Natural killer cell (primary cell): ENCODE measurements around the gene MRPS34. TPM values are rescaled to one million over a fixed set of nuclear protein-coding genes. Genes with fewer than 3 reads are reported as not detected.
A peak's percentile ranks its signal among the peaks of the same experiment; 100 is the strongest.

ENCODE experiments used
- ATAC-seq, 3 donors: fragments of 150-1000 bp in 2 of 3; fragments of 200-7000 bp in 1 of 3; cut with Tn5 transposase; 1 replicate in 1 of 3; 2 replicates in 2 of 3; pipeline ENCODE4 v1.10.0; 2021; ENCODE audit warnings: mild to moderate bottlenecking in 2 of 3, moderate library complexity in 2 of 3
- DNase-seq, 2 donors: peaks; one replicate each; pipeline versions ENCODE4 v3.0.0 to v3.0.0-alpha.2; 2013 to 2021; ENCODE audit warnings: mixed read lengths in 1 of 2
- H3K27ac ChIP-seq: one replicate; pipeline ENCODE4 v1.5.1; 2013; ENCODE audit warnings: mild to moderate bottlenecking, low read length
- H3K27me3 ChIP-seq: one replicate; pipeline ENCODE4 v1.6.1; 2013; ENCODE audit warnings: low read length; ENCODE audit not compliant: control insufficient read depth, insufficient read depth
- H3K36me3 ChIP-seq: one replicate; pipeline ENCODE4 v1.6.1; 2013; ENCODE audit warnings: low read length; ENCODE audit not compliant: control insufficient read depth, insufficient read depth
- H3K4me1 ChIP-seq: one replicate; pipeline ENCODE4 v1.6.1; 2013; ENCODE audit warnings: low read length; ENCODE audit not compliant: control insufficient read depth, insufficient read depth
- H3K4me3 ChIP-seq: one replicate; pipeline ENCODE4 v1.5.1; 2013; ENCODE audit warnings: low read length
- H3K9me3 ChIP-seq: one replicate; pipeline ENCODE4 v1.6.1; 2013; ENCODE audit warnings: low read length; ENCODE audit not compliant: control insufficient read depth, insufficient read depth
- H3K27ac Mint-ChIP-seq, 2 donors: one replicate each; pipeline ENCODE4 v1.8.0; 2022; ENCODE audit warnings: mild to moderate bottlenecking in 2 of 2, mixed read lengths in 2 of 2, moderate library complexity in 1 of 2
- H3K27me3 Mint-ChIP-seq, 2 donors: one replicate each; pipeline ENCODE4 v1.8.0; 2022; ENCODE audit warnings: low read depth in 2 of 2, mixed read lengths in 2 of 2
- H3K36me3 Mint-ChIP-seq: one replicate; pipeline ENCODE4 v1.8.0; 2022; ENCODE audit warnings: mixed read lengths
- H3K4me1 Mint-ChIP-seq, 2 donors: one replicate each; pipeline ENCODE4 v1.8.0; 2022; ENCODE audit warnings: mixed read lengths in 2 of 2
- H3K4me3 Mint-ChIP-seq: one replicate; pipeline ENCODE4 v1.8.0; 2022; ENCODE audit warnings: mild to moderate bottlenecking, moderate library complexity, mixed read lengths
- H3K9me3 Mint-ChIP-seq, 2 donors: one replicate each; pipeline ENCODE4 v1.8.0; 2022; ENCODE audit warnings: mixed read lengths in 2 of 2
- WGBS: methylation state at CpG from one replicate; pipeline ENCODE4 v1.1.7; 2013; ENCODE audit warnings: missing lambda C conversion rate; ENCODE audit not compliant: insufficient coverage; 5-methylcytosine and 5-hydroxymethylcytosine counted together
- intact Hi-C: fragments of 100-400 bp; cut with micrococcal nuclease; formaldehyde crosslinking; loops from one replicate; pipeline ENCODE4 v1.14.2; 2022
- total RNA-seq, 4 donors: library from RNA; stranded (reverse); fragments of 120-200 nt in 1 of 4; gene quantifications; one replicate each; pipeline versions ENCODE4 v1.2.3 to v1.2.4, GENCODE V29; 2013 to 2022
- TF ChIP-seq, protein P1 (sequence below): fragments of 200-600 bp; IDR thresholded peaks from one replicate; pipeline ENCODE4 v1.8.0; 2022; ENCODE audit warnings: antibody characterized with exemption

Gene MRPS34
- total RNA-seq, 3 donors from 2014 or later (not counting 1 experiment from before 2014, with no cell fraction given) = 26.5 to 42.0 (median 41.4) TPM

DNA sequence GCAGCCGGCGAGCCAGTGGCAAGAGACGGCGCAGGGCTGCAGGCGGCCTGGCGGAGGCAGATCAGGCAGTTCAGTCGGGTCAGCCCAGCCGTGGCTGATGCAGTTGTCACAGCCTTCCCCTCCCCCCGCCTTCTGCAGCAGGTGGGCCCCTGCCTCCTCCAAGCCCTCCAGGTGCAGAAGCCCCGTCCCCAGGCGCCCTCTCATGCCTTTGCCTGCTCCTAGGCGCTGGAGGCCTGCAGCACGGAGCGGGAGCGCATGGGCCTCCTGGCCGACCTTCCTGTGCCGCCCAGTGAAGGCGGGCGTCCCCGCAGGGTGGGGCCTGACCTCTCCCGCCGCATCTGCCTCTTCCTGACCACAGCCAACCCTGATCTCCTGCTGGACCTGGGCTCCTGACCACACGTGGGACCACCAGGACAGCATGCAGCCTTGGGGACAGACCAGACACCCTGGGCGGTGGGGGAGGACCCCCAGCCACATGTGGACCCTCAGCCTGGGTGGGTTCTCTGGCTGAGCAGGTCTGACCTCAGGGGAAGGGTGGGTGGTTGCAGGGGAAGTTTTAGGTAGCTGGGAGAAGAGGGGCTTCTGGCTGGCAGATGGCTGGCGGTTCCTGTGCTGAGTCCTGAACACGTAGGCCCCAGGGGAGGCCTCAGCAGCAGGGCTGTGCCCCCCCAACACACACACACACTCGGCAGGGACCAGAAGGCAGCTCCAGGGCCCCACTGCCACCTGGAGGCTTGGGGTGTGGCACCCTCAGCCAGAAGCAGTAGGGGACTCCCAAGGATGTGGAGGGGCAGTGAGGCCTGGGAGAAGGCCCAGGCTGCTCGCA lies 3.1 kb upstream of the MRPS34 start:
- 89% methylated on average over 27 of the region's 28 CpGs for WGBS
- Mint-ChIP-seq H3K27me3 (no peaks in the 10 kb centered on the region), H3K27ac (no peak overlapping the region), H3K4me3 (peak overlapping the region; percentile 25), H3K4me1 (peaks cover 14 to 15% of the 10 kb centered on the region in 2 donors), H3K9me3 (no peaks in the 10 kb centered on the region), H3K36me3 (no peaks in the 10 kb centered on the region)
- intact Hi-C loops = loop anchor here (10.0 kb wide), 1 partner anchor 149 kb away; no protein-coding TSS in a partner anchor
- H3K27ac ChIP-seq = no peak overlapping the region
- ATAC-seq (no peak), DNase-seq (no peak)
- TF ChIP-seq, protein P1, sequence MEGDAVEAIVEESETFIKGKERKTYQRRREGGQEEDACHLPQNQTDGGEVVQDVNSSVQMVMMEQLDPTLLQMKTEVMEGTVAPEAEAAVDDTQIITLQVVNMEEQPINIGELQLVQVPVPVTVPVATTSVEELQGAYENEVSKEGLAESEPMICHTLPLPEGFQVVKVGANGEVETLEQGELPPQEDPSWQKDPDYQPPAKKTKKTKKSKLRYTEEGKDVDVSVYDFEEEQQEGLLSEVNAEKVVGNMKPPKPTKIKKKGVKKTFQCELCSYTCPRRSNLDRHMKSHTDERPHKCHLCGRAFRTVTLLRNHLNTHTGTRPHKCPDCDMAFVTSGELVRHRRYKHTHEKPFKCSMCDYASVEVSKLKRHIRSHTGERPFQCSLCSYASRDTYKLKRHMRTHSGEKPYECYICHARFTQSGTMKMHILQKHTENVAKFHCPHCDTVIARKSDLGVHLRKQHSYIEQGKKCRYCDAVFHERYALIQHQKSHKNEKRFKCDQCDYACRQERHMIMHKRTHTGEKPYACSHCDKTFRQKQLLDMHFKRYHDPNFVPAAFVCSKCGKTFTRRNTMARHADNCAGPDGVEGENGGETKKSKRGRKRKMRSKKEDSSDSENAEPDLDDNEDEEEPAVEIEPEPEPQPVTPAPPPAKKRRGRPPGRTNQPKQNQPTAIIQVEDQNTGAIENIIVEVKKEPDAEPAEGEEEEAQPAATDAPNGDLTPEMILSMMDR = no peak
- peaks cover 24% of the 10 kb centered on the region for H3K36me3 ChIP-seq
- H3K9me3 ChIP-seq = no peaks in the 10 kb centered on the region
- peaks cover 45% of the 10 kb centered on the region for H3K4me1 ChIP-seq
- no peak overlapping the region for H3K4me3 ChIP-seq
- no peaks in the 10 kb centered on the region for H3K27me3 ChIP-seq

DNA sequence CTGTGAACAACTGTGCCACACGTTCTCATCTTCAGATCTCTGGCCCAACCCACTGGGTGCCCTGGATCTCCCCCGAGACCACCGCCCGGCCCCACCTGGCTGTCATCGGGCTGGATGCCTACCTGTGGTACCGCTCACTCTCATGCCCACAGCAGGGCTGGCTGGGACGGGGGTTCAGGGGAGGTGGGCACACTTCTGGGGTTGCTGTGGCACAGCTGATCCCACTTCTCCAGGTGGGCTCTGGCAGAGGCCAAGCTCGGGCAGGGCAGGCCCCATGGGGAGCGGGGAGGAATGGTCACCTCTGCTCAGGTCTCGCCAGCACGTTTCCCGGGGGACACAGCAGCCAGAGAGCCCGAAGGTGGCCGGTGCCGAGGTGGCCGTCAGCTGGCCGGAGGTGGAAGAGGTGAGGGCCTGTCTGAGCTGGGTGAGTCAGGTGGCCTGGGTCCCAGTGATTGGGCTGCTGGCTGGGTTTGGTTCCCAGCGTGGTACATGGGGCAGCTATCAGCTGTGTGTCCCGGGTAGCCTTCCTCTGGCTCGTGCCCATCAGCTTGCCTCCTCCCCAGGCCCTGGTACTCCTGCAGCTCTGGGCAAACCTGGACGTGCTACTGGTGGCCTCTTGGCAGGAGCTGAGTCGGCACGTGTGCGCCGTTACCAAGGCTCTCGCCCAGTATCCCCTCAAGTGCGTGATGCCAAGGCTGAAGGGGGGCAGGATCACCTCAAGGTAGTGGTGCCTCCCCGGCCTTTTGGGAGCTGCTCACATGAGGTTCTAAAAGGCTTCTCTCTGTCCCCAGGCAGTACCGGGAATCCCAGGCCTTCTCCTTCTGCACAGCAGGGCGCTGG lies 2.3 kb upstream of the MRPS34 start:
- no peak overlapping the region for H3K4me3 ChIP-seq
- peak overlapping the region; percentile 46 for H3K4me3 Mint-ChIP-seq
- H3K36me3 Mint-ChIP-seq = no peaks in the 10 kb centered on the region
- TF ChIP-seq, protein P1 = no peak
- H3K4me1 Mint-ChIP-seq = peaks cover 14 to 17% of the 10 kb centered on the region in 2 donors
- no peak overlapping the region for H3K27ac ChIP-seq
- peaks cover 45% of the 10 kb centered on the region for H3K4me1 ChIP-seq
- intact Hi-C loops = loop anchor here (10.0 kb wide), 1 partner anchor 150 kb away; no protein-coding TSS in a partner anchor
- ATAC-seq (no peak), DNase-seq (no peak)
- H3K36me3 ChIP-seq = peaks cover 22% of the 10 kb centered on the region
- H3K9me3 ChIP-seq = no peaks in the 10 kb centered on the region
- WGBS = 97% methylated on average over 30 of the region's 30 CpGs
- no peaks in the 10 kb centered on the region for H3K27me3 ChIP-seq
- no peak overlapping the region for H3K27ac Mint-ChIP-seq
- no peaks in the 10 kb centered on the region for H3K9me3 Mint-ChIP-seq
- H3K27me3 Mint-ChIP-seq = no peaks in the 10 kb centered on the region

DNA sequence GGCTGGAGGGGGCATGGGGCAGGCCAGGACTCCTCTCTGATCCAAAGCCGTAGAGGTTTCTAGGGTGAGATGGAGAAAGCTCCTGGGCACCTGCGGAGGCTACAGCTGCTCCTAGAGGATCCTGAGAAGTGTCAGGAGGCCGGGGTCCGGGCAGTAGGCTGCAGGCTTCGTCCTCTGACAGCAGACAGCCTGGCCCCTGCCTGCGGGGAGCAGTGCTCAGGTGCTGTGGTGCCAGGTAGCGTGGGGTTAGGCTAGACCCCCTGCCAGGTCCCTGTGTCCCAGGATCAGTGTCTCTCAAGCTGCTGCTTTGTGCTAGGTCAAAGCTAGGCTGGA lies 1.5 kb upstream of the MRPS34 start:
- Mint-ChIP-seq H3K27ac (no peak overlapping the region), H3K9me3 (no peaks in the 10 kb centered on the region), H3K36me3 (no peaks in the 10 kb centered on the region), H3K4me3 (no peak overlapping the region), H3K27me3 (no peaks in the 10 kb centered on the region), H3K4me1 (peaks cover 14 to 21% of the 10 kb centered on the region in 2 donors)
- peaks cover 19% of the 10 kb centered on the region for H3K36me3 ChIP-seq
- TF ChIP-seq, protein P1 = no peak
- H3K4me1 ChIP-seq = peaks cover 45% of the 10 kb centered on the region
- no peak overlapping the region for H3K27ac ChIP-seq
- no peaks in the 10 kb centered on the region for H3K9me3 ChIP-seq
- no peaks in the 10 kb centered on the region for H3K27me3 ChIP-seq
- H3K4me3 ChIP-seq = no peak overlapping the region
- no peak for DNase-seq
- intact Hi-C loops = loop anchor here (5.0 to 10.0 kb wide), 2 partner anchors 150 to 378 kb away; no protein-coding TSS in a partner anchor
- 89% methylated on average over 7 of the region's 7 CpGs for WGBS
- ATAC-seq = no peak
